ENCODE data around the gene STAT3.

STAT3 gene

DNA sequence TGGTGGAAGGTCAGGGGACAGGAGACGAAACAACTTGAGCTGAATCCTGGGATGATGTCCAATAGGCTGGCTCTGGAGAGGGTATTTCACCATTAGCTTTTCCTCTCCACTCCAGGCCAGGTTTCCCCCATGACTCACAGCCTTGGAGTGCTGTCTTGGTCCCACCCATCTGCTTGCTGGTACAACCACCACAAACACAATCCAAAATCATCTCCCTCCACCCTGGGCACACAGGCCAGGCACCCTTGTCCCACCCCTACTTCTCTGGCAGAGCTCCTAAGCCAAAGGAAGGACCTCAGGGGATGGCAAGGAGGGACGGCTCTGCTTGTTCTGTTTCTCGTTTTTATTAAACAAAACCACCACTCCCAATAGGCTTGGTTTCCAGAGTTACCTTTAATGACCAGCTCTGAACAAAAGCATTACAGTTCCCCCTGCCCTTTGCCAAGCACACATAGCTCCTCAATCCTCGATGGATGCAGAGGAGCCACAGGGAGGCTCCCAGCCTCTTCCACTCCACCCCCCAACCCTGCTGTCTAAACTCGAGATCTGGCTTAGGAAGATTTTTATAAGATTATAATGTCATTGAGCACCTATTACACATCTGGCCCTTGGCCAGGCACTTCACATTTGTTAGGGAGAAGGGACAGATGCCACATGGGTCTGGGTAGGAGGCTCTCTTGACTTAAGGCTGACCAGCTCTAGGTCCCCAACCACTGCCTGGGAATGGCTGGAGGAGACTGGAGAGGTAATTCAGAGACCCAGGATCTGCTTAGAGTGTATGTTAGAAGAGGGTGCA lies 21.5 kb upstream of the STAT3 start:
- TF ChIP-seq NFIC (IDR thresholded peaks at IDR 0.05) = no peak
- no peak for TF ChIP-seq EGR1 (IDR thresholded peaks at IDR 0.05)
- TF ChIP-seq TAF1 (IDR thresholded peaks at IDR 0.05; ENCODE audit: low read depth) = no peak
- TF ChIP-seq CREB1 (IDR thresholded peaks at IDR 0.05; ENCODE audit: low read depth) = no peak
- TF ChIP-seq, protein P1, sequence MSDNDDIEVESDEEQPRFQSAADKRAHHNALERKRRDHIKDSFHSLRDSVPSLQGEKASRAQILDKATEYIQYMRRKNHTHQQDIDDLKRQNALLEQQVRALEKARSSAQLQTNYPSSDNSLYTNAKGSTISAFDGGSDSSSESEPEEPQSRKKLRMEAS (IDR thresholded peaks at IDR 0.05) = no peak
- no peak for TF ChIP-seq YY1 (IDR thresholded peaks at IDR 0.05; ENCODE audit: low read depth)
- TF ChIP-seq CEBPB (IDR thresholded peaks at IDR 0.05) = no peak
- TF ChIP-seq TEAD4 (IDR thresholded peaks at IDR 0.05) = no peak
- TF ChIP-seq ZBTB7A (IDR thresholded peaks at IDR 0.05; ENCODE audit: low read depth) = no peak
- no peak for TF ChIP-seq USF1 (IDR thresholded peaks at IDR 0.05)
- no peak for TF ChIP-seq FOXM1 (IDR thresholded peaks at IDR 0.05; ENCODE audit: borderline replicate concordance, low read depth)

DNA sequence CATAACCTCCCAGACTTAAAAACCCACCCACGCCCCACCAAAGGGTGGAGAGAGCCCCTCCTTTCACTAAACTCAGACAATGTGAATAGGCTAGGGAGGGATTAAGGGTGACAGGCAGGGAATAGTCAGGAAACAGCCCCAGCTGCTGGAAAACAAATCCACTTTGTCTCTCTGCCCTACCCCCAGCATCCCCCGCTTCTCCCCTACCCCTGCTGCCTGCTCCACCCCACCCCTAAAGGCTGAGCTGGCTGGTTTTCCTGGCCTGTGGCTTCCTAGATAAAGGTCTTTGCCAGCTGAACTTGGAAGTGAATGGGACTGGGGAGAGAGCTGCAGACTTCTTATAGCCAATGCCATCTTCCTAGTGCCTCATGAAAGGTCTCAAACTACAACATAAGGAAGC lies 19.8 kb upstream of the STAT3 start:
- TF ChIP-seq, protein P2, sequence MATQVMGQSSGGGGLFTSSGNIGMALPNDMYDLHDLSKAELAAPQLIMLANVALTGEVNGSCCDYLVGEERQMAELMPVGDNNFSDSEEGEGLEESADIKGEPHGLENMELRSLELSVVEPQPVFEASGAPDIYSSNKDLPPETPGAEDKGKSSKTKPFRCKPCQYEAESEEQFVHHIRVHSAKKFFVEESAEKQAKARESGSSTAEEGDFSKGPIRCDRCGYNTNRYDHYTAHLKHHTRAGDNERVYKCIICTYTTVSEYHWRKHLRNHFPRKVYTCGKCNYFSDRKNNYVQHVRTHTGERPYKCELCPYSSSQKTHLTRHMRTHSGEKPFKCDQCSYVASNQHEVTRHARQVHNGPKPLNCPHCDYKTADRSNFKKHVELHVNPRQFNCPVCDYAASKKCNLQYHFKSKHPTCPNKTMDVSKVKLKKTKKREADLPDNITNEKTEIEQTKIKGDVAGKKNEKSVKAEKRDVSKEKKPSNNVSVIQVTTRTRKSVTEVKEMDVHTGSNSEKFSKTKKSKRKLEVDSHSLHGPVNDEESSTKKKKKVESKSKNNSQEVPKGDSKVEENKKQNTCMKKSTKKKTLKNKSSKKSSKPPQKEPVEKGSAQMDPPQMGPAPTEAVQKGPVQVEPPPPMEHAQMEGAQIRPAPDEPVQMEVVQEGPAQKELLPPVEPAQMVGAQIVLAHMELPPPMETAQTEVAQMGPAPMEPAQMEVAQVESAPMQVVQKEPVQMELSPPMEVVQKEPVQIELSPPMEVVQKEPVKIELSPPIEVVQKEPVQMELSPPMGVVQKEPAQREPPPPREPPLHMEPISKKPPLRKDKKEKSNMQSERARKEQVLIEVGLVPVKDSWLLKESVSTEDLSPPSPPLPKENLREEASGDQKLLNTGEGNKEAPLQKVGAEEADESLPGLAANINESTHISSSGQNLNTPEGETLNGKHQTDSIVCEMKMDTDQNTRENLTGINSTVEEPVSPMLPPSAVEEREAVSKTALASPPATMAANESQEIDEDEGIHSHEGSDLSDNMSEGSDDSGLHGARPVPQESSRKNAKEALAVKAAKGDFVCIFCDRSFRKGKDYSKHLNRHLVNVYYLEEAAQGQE (IDR thresholded peaks at IDR 0.05; ENCODE audit: low read depth) = no peak
- TF ChIP-seq, protein P1 (IDR thresholded peaks at IDR 0.05) = no peak
- TF ChIP-seq NFIC (IDR thresholded peaks at IDR 0.05) (no peak), FOXM1 (IDR thresholded peaks at IDR 0.05; ENCODE audit: borderline replicate concordance, low read depth) (no peak)

DNA sequence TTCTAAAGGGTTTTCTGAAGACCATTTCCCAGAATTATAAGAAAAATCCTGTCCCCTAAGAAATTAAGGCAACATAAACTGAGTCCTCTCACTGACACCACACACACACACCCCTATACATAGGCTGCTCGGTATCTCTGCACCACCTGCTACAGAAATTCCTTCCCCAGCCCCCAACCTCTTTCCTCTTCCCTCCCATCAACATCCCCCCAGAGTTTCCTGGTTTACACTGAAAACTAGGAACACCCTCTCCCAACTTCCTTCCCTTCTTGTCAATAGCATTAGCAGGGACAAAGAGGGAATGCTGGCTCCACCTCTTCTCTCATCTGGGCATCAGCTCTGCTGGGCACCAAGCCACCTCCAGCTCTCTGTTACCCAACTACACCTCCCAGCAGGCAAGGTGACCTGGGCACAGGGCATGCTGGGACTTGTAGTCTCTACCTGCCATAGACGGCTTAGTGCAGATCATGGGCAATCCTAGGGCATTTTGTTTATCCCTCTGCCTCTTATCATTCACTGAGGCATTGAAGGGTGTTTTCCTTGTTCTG lies 19.1 kb upstream of the STAT3 start:
- peak; percentile 83 for TF ChIP-seq YY1 (IDR thresholded peaks at IDR 0.05; ENCODE audit: low read depth)
- no peak for TF ChIP-seq TAF1 (IDR thresholded peaks at IDR 0.05; ENCODE audit: low read depth)
- peak; percentile 75 for TF ChIP-seq USF1 (IDR thresholded peaks at IDR 0.05)
- TF ChIP-seq RAD21 (IDR thresholded peaks at IDR 0.05; ENCODE audit: low read depth) = no peak
- TF ChIP-seq ZBTB7A (IDR thresholded peaks at IDR 0.05; ENCODE audit: low read depth) = no peak
- TF ChIP-seq, protein P1 (IDR thresholded peaks at IDR 0.05) = 0 out of 2 replicates have a peak, but pooled peaks have one; percentile 8
- TF ChIP-seq CEBPB (IDR thresholded peaks at IDR 0.05) = peak; percentile 76
- no peak for TF ChIP-seq TEAD4 (IDR thresholded peaks at IDR 0.05)
- TF ChIP-seq CREB1 (IDR thresholded peaks at IDR 0.05; ENCODE audit: low read depth) = no peak
- peak; percentile 64 for TF ChIP-seq NFIC (IDR thresholded peaks at IDR 0.05)
- TF ChIP-seq EP300 (IDR thresholded peaks at IDR 0.05; ENCODE audit: borderline replicate concordance) = no peak

GRCh38 chr17:42406615-42407288 lies 18.5 kb upstream of the STAT3 start:
- no peak for TF ChIP-seq YY1 (IDR thresholded peaks at IDR 0.05; ENCODE audit: low read depth)
- no peak for TF ChIP-seq EGR1 (IDR thresholded peaks at IDR 0.05)
- no peak for TF ChIP-seq TEAD4 (IDR thresholded peaks at IDR 0.05)
- no peak for TF ChIP-seq TAF1 (IDR thresholded peaks at IDR 0.05; ENCODE audit: low read depth)
- no peak for TF ChIP-seq USF1 (IDR thresholded peaks at IDR 0.05)
- TF ChIP-seq ZBTB7A (IDR thresholded peaks at IDR 0.05; ENCODE audit: low read depth) = no peak
- TF ChIP-seq FOXM1 (IDR thresholded peaks at IDR 0.05; ENCODE audit: borderline replicate concordance, low read depth) = no peak
- no peak for TF ChIP-seq CEBPB (IDR thresholded peaks at IDR 0.05)
- TF ChIP-seq TCF12 (IDR thresholded peaks at IDR 0.05; ENCODE audit: low read depth) = no peak
- TF ChIP-seq, protein P2 (IDR thresholded peaks at IDR 0.05; ENCODE audit: low read depth) = no peak
- no peak for TF ChIP-seq NFIC (IDR thresholded peaks at IDR 0.05)

Data from Ishikawa (cell line).